Neural cell (in vitro differentiated cells): ENCODE results near the gene GRP. TPM values are rescaled to one million over a fixed set of nuclear protein-coding genes. Genes with fewer than 3 reads are reported as not detected.

Source experiments
- H2AFZ ChIP-seq: fragments of 200-600, 300-800 bp; sonication (generic), shearing (Covaris generic); 2 replicates; pipeline ENCODE4 v1.6.0; 2014; ENCODE audit warnings: low read depth, mild to moderate bottlenecking, antibody characterized with exemption, low read length, moderate library complexity
- H3F3A ChIP-seq: fragments of 200-600 bp; shearing (Covaris generic); 2 replicates; pipeline ENCODE4 v1.6.1; 2016; ENCODE audit warnings: mild to moderate bottlenecking, moderate library complexity, mixed read lengths, antibody characterized with exemption, low read length; ENCODE audit not compliant: insufficient read depth, poor library complexity, severe bottlenecking
- H3K27ac ChIP-seq: fragments of 200-600, 300-800 bp; sonication (generic), shearing (Covaris generic); 2 replicates; pipeline ENCODE4 v1.5.1; 2014; ENCODE audit warnings: mild to moderate bottlenecking, low read length, moderate library complexity
- H3K27me3 ChIP-seq: fragments of 300-800, 200-600 bp; sonication (generic), shearing (Covaris generic); 2 replicates; pipeline ENCODE4 v1.6.0; 2014; ENCODE audit warnings: mild to moderate bottlenecking, low read depth, low read length, moderate library complexity; ENCODE audit not compliant: insufficient read depth
- H3K36me3 ChIP-seq: fragments of 300-800, 200-600 bp; sonication (generic), shearing (Covaris generic); 2 replicates; pipeline ENCODE4 v1.5.1; 2014; ENCODE audit warnings: mild to moderate bottlenecking, antibody characterized with exemption, low read length, moderate library complexity; ENCODE audit not compliant: insufficient read depth
- H3K4me2 ChIP-seq: fragments of 300-800, 200-600 bp; sonication (generic), shearing (Covaris generic); 2 replicates; pipeline ENCODE4 v1.6.0; 2014; ENCODE audit warnings: mild to moderate bottlenecking, low read length
- H3K4me3 ChIP-seq: fragments of 300-800, 200-600 bp; sonication (generic), shearing (Covaris generic); 2 replicates; pipeline ENCODE4 v1.5.1; 2014; ENCODE audit warnings: mild to moderate bottlenecking, low read length, moderate library complexity
- H3K79me2 ChIP-seq: fragments of 200-600 bp; shearing (Covaris generic); replicated peaks from 2 replicates; pipeline ENCODE4 v1.6.0; 2014; ENCODE audit warnings: mild to moderate bottlenecking, low read length, moderate library complexity; ENCODE audit not compliant: insufficient read depth
- H3K9ac ChIP-seq: fragments of 300-800, 200-600 bp; sonication (generic), shearing (Covaris generic); 2 replicates; pipeline ENCODE4 v1.6.1; 2016; ENCODE audit warnings: mild to moderate bottlenecking, low read length, mixed read lengths
- H3K9me2 ChIP-seq: fragments of 200-600 bp; shearing (Covaris generic); 2 replicates; pipeline ENCODE4 v1.6.1; 2016; ENCODE audit warnings: mild to moderate bottlenecking, low read length, mixed read lengths; ENCODE audit not compliant: insufficient read depth
- H3K9me3 ChIP-seq: fragments of 200-600, 300-800 bp; sonication (generic), shearing (Covaris generic); 2 replicates; pipeline ENCODE4 v1.6.1; 2016; ENCODE audit warnings: mild to moderate bottlenecking, mixed run types, low read length, moderate library complexity, mixed read lengths
- H4K20me1 ChIP-seq: fragments of 200-600 bp; shearing (Covaris generic); 2 replicates; pipeline ENCODE4 v1.6.1; 2016; ENCODE audit warnings: mild to moderate bottlenecking, mixed run types; ENCODE audit not compliant: insufficient read depth
- CTCF ChIP-seq: fragments of 450-650 bp; IDR thresholded peaks from 2 replicates; pipeline ENCODE4 v1.5.1; 2014; ENCODE audit warnings: antibody characterized with exemption, mild to moderate bottlenecking, moderate library complexity; ENCODE audit not compliant: poor library complexity, severe bottlenecking
- EP300 ChIP-seq: fragments of 450-650 bp; conservative IDR thresholded peaks from 2 replicates; pipeline ENCODE4 v1.6.1; 2014; ENCODE audit warnings: antibody characterized with exemption, mild to moderate bottlenecking, moderate library complexity; ENCODE audit not compliant: poor library complexity, severe bottlenecking
- EZH2 ChIP-seq: fragments of 200-600, 300-800 bp; shearing (Covaris generic), sonication (generic); IDR thresholded peaks from 2 replicates; pipeline ENCODE4 v1.6.1; 2014; ENCODE audit warnings: antibody characterized with exemption, low read length, borderline replicate concordance, mild to moderate bottlenecking; ENCODE audit not compliant: insufficient read depth, poor library complexity, severe bottlenecking
- MXI1 ChIP-seq: fragments of 450-650 bp; conservative IDR thresholded peaks from 2 replicates; pipeline ENCODE4 v1.6.1; 2014; ENCODE audit warnings: antibody characterized with exemption, mild to moderate bottlenecking; ENCODE audit not compliant: poor library complexity, severe bottlenecking
- RAD21 ChIP-seq: fragments of 450-650 bp; conservative IDR thresholded peaks from 2 replicates; pipeline ENCODE4 v1.6.1; 2014; ENCODE audit warnings: antibody characterized with exemption, mild to moderate bottlenecking, moderate library complexity
- REST ChIP-seq: IDR thresholded peaks from 2 replicates; pipeline ENCODE4 v1.6.1; 2012; ENCODE audit warnings: borderline replicate concordance
- TAF1 ChIP-seq: IDR thresholded peaks from 2 replicates; pipeline ENCODE4 v1.6.1; 2012; ENCODE audit warnings: low read depth
- polyA plus RNA-seq: library from polyadenylated mRNA; depleted of rRNA; stranded (reverse); fragments of >200 nt; gene quantifications from 2 replicates; pipeline ENCODE4 v1.2.3, GENCODE V29; 2014

The GRP gene
- polyA plus RNA-seq, 1 donor from 2014 or later: not detected

GRCh38 chr18:59271606-59272220, 51.8 kb downstream of the GRP start:
- H3K9me2 ChIP-seq: no peaks in the 10 kb centered on the region
- no peaks in the 10 kb centered on the region for H3F3A ChIP-seq
- no peak for TF ChIP-seq TAF1
- peaks cover 98% of the 10 kb centered on the region for H3K27me3 ChIP-seq
- H3K27ac ChIP-seq: no peak overlapping the region
- no peaks in the 10 kb centered on the region for H3K36me3 ChIP-seq
- H3K9me3 ChIP-seq: peaks cover 11% of the 10 kb centered on the region
- H3K79me2 ChIP-seq: no peaks in the 10 kb centered on the region
- H3K4me2 ChIP-seq: no peak overlapping the region
- H3K9ac ChIP-seq: no peak overlapping the region
- no peak overlapping the region for H2AFZ ChIP-seq
- peak overlapping the region; percentile 63 for H3K4me3 ChIP-seq
- H4K20me1 ChIP-seq: no peaks in the 10 kb centered on the region

- Histone ChIP-seq H3K9me3 (peaks cover 11% of the 10 kb centered on the region), H3F3A (no peaks in the 10 kb centered on the region), H2AFZ (no peak overlapping the region), H3K9me2 (no peaks in the 10 kb centered on the region), H3K27me3 (peaks cover 98% of the 10 kb centered on the region), H3K4me2 (no peak overlapping the region), H3K4me3 (peak overlapping the region; percentile 63), H3K36me3 (no peaks in the 10 kb centered on the region), H3K79me2 (no peaks in the 10 kb centered on the region), H3K9ac (no peak overlapping the region), H3K27ac (no peak overlapping the region), H4K20me1 (no peaks in the 10 kb centered on the region)
- TF ChIP-seq MXI1: no peak
- no peak for TF ChIP-seq REST
- TF ChIP-seq EP300: no peak
- no peak for TF ChIP-seq CTCF
- TF ChIP-seq EZH2: peak; percentile 41
- TF ChIP-seq RAD21: no peak
Measured at GRCh38 chr18:59272221-59272888, 52.4 kb downstream of the GRP start.
